Measurements from ENCODE around the gene OR6J1.
"Not testable (repeated sequence)": the region's sequence is repeated elsewhere in the genome, so short reads cannot be mapped to it uniquely, and the experiment has no call there.

Gene OR6J1

DNA sequence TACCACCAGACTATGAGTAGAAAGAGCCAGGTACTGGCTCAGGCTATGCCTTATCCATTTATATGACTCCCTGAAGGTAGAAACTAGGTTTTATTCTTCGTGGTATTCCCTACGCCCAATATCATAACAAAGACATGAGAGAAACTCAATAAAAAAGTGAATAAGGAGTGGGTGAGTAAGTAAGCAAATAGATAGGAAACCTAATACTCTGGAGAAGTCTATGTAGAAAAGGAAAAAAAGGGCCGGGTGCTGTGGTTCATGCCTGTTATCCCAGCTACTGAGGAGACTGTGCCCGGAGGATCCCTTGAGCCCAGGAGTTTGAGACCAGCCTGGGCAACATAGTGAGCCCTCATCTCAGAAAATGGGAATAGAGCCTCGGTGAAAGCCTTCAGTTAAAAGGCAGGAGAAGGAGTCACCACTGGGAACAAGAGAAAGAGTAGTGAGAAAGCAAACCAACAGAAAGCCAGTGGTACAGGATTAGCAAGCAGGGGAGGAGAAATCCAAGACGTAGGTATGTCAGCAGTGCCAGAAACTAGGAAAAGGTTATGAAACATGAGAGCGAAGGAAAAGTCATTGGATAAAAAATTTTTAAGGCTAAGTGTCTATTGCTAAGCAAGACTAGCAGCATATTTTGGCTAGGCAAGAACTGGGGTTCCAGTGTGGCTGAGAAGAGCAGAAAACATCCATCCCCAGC is 6.0 kb upstream of the OR6J1 start:
- H3K36me3 ChIP-seq: no peaks in the 10 kb centered on the region
- TF ChIP-seq, protein P1, sequence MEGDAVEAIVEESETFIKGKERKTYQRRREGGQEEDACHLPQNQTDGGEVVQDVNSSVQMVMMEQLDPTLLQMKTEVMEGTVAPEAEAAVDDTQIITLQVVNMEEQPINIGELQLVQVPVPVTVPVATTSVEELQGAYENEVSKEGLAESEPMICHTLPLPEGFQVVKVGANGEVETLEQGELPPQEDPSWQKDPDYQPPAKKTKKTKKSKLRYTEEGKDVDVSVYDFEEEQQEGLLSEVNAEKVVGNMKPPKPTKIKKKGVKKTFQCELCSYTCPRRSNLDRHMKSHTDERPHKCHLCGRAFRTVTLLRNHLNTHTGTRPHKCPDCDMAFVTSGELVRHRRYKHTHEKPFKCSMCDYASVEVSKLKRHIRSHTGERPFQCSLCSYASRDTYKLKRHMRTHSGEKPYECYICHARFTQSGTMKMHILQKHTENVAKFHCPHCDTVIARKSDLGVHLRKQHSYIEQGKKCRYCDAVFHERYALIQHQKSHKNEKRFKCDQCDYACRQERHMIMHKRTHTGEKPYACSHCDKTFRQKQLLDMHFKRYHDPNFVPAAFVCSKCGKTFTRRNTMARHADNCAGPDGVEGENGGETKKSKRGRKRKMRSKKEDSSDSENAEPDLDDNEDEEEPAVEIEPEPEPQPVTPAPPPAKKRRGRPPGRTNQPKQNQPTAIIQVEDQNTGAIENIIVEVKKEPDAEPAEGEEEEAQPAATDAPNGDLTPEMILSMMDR (IDR thresholded peaks at IDR 0.05): no peak
- intact Hi-C loops (cut with DNase I; ENCODE audit: low total_unique reads): loop anchor here (5.0 kb wide), 1 partner anchor 93 kb away; no protein-coding TSS in a partner anchor
- no peak overlapping the region for H3K4me3 ChIP-seq
- H3K4me1 ChIP-seq: peaks cover 0 to 6% (median 0%) of the 10 kb centered on the region in 4 donors
- no peak overlapping the region for H3K27ac ChIP-seq
- DNase-seq: no peak
- no peaks in the 10 kb centered on the region for H3K27me3 ChIP-seq
- H3K9me3 ChIP-seq: no peaks in the 10 kb centered on the region

DNA sequence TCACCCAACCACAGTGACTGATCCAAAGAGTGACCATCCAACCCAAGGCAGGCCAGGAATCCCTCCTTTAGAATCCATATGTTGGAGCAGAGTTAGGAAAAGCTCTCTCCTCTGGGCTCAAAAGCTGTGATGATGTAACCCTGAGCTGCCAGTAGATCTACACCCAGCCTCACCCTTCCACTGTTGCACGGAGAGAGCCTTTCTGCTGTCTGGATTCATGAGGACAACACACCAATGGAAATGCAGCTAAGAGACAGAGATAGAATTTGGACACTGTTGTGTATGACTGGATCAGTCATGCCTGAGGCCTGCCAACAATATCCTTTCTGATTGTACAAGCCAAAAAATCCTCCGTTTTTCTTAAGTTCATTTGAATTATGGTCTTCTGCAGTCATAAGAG is 4.4 kb upstream of the OR6J1 start:
- no peak for DNase-seq
- no peak overlapping the region for H3K4me3 ChIP-seq
- peaks cover 0 to 5% (median 0%) of the 10 kb centered on the region in 4 donors for H3K4me1 ChIP-seq
- TF ChIP-seq, protein P1 (IDR thresholded peaks at IDR 0.05): no peak
- H3K27me3 ChIP-seq: no peaks in the 10 kb centered on the region
- intact Hi-C loops (cut with DNase I; ENCODE audit: low total_unique reads): no loop called here
- no peaks in the 10 kb centered on the region for H3K9me3 ChIP-seq
- H3K36me3 ChIP-seq: no peaks in the 10 kb centered on the region
- no peak overlapping the region for H3K27ac ChIP-seq

DNA sequence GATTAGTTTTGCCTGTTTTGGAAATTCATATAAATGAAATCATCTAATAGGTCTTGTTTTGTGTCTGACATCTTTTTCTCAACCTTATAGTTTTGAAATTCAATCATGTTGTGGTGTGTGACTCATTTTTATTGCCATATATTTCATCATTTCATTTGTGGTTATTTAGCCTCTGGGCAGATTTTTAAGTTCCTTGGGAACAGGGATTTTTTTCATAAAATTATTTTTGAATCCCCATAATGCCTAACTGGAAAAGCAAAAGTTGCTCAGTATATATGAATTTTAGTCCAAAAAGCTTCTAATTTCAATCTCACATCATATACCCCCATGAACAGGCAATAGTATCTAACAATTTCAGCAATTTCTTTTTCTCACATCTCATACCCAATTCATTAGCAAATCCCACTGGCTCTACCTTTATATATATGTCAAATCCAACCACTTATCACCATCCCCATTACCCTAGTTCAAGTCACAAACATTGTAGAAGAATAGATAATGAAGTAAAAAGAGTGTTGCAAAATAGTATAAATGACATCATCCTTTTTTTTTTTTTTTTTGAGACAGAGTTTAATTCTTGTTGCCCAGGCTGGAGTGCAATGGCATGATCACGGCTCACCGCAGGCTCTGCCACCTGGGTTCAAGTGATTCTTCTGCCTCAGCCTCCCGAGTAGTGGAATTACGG is 2.6 kb upstream of the OR6J1 start:
- Histone ChIP-seq H3K36me3 (no peaks in the 10 kb centered on the region), H3K27me3 (no peaks in the 10 kb centered on the region), H3K4me3 (no peak overlapping the region), H3K4me1 (no peaks in the 10 kb centered on the region), H3K27ac (no peak overlapping the region), H3K9me3 (no peaks in the 10 kb centered on the region)
- TF ChIP-seq, protein P1 (IDR thresholded peaks at IDR 0.05): no peak
- intact Hi-C loops (cut with DNase I; ENCODE audit: low total_unique reads): no loop called here
- DNase-seq: no peak

DNA sequence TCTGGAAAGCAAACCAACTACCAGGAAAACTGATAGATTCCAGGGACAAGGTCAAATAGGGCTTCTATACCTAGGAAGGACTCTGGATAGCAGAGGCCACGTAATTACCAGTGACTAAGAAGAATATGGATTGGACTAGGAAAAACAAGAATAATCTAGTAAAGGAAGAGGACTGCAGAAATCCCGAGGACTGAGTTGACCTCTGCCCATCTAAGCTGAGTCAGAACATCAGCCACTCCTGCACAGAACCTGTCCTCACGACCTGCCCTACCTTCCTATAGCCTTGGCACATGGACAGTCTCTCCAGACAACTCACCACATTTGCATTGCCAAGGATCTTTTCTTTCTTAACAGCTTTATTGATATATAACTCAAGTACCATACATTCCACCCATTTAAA is 2.3 kb downstream of the OR6J1 start:
- Histone ChIP-seq H3K27me3 (no peaks in the 10 kb centered on the region), H3K4me1 (no peaks in the 10 kb centered on the region), H3K36me3 (no peaks in the 10 kb centered on the region), H3K9me3 (no peaks in the 10 kb centered on the region), H3K27ac (no peak overlapping the region), H3K4me3 (no peak overlapping the region)
- DNase-seq: no peak
- TF ChIP-seq, protein P1 (IDR thresholded peaks at IDR 0.05): no peak
- intact Hi-C loops (cut with DNase I; ENCODE audit: low total_unique reads): no loop called here

DNA sequence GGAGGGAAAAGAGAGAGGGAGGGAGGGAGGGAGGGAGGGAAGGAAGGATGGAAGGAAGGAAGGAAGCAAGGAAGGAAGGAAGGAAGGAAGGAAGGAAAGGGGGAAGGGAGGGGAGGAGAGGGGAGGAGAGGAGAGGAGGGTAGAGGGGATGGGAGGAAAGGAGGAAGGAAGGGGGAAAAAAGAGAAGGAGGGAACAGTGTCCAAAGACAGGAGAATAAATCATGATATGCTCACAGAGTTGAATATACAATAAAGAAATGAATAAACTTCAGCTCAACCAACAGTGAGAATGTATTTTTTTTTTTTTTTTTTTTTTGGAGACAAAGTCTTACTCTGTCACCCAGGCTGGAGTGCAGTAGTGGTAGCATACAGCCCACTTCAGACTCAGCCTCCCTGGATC is 4.0 kb downstream of the OR6J1 start:
- intact Hi-C loops (cut with DNase I; ENCODE audit: low total_unique reads): no loop called here
- no peak for DNase-seq
- Histone ChIP-seq H3K4me3 (no peak overlapping the region), H3K4me1 (no peaks in the 10 kb centered on the region), H3K27ac (no peak overlapping the region), H3K36me3 (no peaks in the 10 kb centered on the region), H3K9me3 (no peaks in the 10 kb centered on the region), H3K27me3 (no peaks in the 10 kb centered on the region)
- TF ChIP-seq, protein P1 (IDR thresholded peaks at IDR 0.05): no peak

DNA sequence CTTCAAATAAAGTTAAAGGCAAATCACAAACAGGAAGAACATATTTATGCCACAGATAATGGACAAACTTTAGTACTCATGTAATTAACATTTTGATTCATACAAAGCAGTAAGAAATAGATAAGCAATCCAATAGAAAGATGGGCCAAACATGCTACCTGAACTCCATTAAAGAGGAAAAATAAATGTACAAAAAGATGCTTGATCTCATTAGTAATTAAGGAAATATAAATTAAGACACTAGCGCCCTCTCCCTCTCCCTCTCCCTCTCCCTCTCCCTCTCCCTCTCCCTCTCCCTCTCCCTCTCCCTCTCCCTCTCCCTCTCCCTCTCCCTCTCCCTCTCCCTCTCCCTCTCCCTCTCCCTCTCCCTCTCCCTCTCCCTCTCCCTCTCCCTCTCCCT is 8.2 kb downstream of the OR6J1 start:
- H3K9me3 ChIP-seq; H3K4me1 ChIP-seq; H3K27me3 ChIP-seq; H3K27ac ChIP-seq; H3K36me3 ChIP-seq; H3K4me3 ChIP-seq; intact Hi-C loops (cut with DNase I; ENCODE audit: low total_unique reads); DNase-seq: not testable (repeated sequence)

Measured in tibial artery (tissue), 4 donors.